ENCODE data around the gene RITA1.

- no peak for TF ChIP-seq CTCF (IDR thresholded peaks at IDR 0.05)
- TF ChIP-seq POLR2A (IDR thresholded peaks at IDR 0.05) = no peak
Observed at GRCh38 chr12:113142886-113143332, 42.6 kb upstream of the RITA1 start.

All from testis (tissue), 2 donors.